ENCODE results near the gene NUDC.
"Not testable (repeated sequence)": the region's sequence is repeated elsewhere in the genome, so short reads cannot be mapped to it uniquely, and the experiment has no call there.

NUDC gene

GRCh38 chr1:26953374-26953773, 31.8 kb downstream of the NUDC start:
- DNase-seq = no peak

- DNase-seq = no peak
Observed at GRCh38 chr1:26956321-26956720, 34.8 kb downstream of the NUDC start.

- no peak for DNase-seq
Observed at GRCh38 chr1:26957306-26957705, 35.8 kb downstream of the NUDC start.

GRCh38 chr1:26959270-26959669, 37.7 kb downstream of the NUDC start:
- no peak for DNase-seq

GRCh38 chr1:26959722-26960624, 38.4 kb downstream of the NUDC start, which contains the start of gene KDF1:
TSS of gene KDF1 (minus strand) at chr1:26960468. CDS start at chr1:26952380, 8,088 bp downstream.
- DNase-seq = no peak

- DNase-seq = no peak
Observed at GRCh38 chr1:26960625-26960966, 39.1 kb downstream of the NUDC start.

GRCh38 chr1:26961826-26962225, 40.3 kb downstream of the NUDC start:
- no peak for DNase-seq

GRCh38 chr1:26965213-26965612, 43.7 kb downstream of the NUDC start:
- DNase-seq = no peak

GRCh38 chr1:26965628-26966027, 44.1 kb downstream of the NUDC start:
- no peak for DNase-seq

GRCh38 chr1:26970810-26971209, 49.3 kb downstream of the NUDC start:
- no peak for DNase-seq

- no peak for DNase-seq
Observed at GRCh38 chr1:26971590-26971989, 50.0 kb downstream of the NUDC start.

GRCh38 chr1:26972390-26972789, 50.8 kb downstream of the NUDC start:
- DNase-seq = no peak

- DNase-seq = no peak
Observed at GRCh38 chr1:26972821-26973220, 51.3 kb downstream of the NUDC start.

GRCh38 chr1:26976621-26977510, 55.3 kb downstream of the NUDC start:
- DNase-seq = no peak

GRCh38 chr1:26978901-26979300, 57.4 kb downstream of the NUDC start:
- no peak for DNase-seq

GRCh38 chr1:26981146-26981846, 59.8 kb downstream of the NUDC start:
- DNase-seq = no peak

GRCh38 chr1:26983863-26984262, 62.3 kb downstream of the NUDC start:
- no peak for DNase-seq

GRCh38 chr1:26984291-26984690, 62.7 kb downstream of the NUDC start:
- no peak for DNase-seq

- no peak for DNase-seq
Observed at GRCh38 chr1:26986658-26987057, 65.1 kb downstream of the NUDC start.

- not testable (repeated sequence) for DNase-seq
Observed at GRCh38 chr1:26989403-26990109, 68.0 kb downstream of the NUDC start.

GRCh38 chr1:26991310-26992116, 70.0 kb downstream of the NUDC start:
- DNase-seq = no peak

Measured in 8988T (cell line).